Head of caudate nucleus (tissue), 42 donors: ENCODE data around the gene TRIM54.
"Not testable (repeated sequence)": the region's sequence is repeated elsewhere in the genome, so short reads cannot be mapped to it uniquely, and the experiment has no call there.

Source experiments
- DNase-seq, 42 donors: peaks; one replicate each; pipeline versions ENCODE4 v3.0.0 to v3.0.0-alpha.2; 2020 to 2021; ENCODE audit warnings: mixed read lengths in 7 of 42
- intact Hi-C: fragments of 100-400 bp; cut with DNase I; formaldehyde crosslinking; loops from one replicate; pipeline ENCODE4 v1.15.0; 2022

The TRIM54 gene

DNA sequence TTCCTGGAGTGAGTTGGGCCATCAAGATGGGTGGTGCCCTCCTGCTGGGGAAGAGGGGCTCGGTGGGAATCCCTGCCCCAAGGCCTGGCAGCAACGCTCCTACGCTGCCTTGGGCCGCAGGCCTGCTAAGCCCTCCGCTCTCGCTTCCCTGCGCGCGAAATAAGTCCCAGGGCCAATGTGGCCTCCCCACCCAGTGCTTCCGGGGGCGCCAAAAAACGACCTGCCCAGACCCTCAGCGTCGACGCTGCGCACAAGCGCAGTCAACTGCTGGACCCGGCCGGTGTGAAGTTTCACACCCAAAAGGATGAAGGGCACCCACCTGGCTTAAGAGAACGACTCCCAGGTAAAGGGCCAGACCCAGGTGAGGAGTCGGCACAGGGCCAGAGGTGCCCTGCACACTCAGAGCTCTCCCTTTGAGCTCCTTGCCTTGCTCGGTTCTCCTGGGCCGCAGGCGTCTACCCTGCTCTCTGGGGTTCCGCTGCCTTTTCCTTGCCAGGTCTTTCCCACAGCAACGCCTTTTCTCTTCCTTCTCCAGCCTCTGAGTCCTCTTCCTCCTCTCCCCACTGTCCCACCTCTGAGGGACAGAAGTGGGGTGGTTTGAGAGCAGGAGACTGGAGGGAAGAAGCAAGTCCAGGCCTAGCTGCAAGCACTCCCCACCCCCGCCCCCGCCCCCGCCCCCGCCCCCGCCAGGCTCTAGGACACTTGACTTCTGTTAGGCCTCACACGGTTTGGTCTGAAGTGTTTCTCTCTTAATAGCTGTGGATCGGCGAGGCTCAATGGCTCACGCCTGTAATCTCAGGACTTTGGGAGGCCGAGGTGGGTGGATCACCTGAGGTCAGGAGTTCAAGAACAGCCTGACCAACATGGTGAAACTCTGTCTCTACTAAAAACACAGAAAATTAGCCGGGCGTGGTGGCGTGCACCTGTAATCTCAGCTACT, 6.7 kb upstream of the TRIM54 start, which contains the start of gene DNAJC5G:
Gene DNAJC5G (plus strand): TSS at position 223 of the 940 bp plus-strand sequence. CDS start 1,296 bp downstream, outside the sequence.
- intact Hi-C loops: no loop called here
- no peak for DNase-seq

DNA sequence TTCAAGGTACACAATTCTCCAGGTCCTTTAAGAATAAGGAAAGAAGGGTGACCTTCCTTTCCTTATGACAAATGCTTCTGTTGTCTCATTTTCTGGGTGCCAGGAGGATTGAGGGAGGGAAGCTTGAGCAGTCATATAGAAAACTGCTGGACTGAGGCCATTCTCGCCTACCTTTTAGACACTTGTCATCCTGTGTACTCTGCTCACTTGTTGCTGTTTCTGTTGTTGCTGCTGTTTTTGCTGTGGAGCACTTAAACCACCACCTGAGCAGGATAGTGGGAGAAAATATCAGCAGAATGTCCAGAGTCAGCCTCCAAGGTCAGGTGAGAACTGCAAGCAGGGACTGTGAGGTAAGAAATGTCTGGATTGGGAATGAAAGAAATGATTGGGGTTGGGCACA, 4.2 kb upstream of the TRIM54 start:
- intact Hi-C loops: no loop called here
- DNase-seq: no peak

DNA sequence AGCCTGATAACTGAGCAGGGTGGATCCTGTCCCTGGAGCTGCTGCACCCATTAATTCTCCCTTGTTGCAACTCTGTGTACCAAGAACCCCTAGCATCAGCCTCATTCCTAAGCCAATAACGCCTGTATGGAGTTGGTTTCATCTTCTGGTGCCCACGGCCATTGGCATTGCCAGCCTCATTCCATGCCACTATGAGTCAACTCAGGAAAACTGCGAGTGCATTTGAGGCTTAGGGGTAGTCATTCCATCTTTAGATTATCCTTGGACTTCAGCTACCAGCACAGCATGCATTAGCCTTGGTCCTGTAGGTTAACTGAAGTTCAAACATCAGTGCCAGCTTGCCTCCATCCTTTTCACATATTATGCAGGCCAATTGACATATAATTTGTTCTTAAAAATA, 1.4 kb upstream of the TRIM54 start:
- DNase-seq: no peak
- intact Hi-C loops: loop anchor here (10.0 kb wide), 1 partner anchor 186 kb away; no protein-coding TSS in a partner anchor

DNA sequence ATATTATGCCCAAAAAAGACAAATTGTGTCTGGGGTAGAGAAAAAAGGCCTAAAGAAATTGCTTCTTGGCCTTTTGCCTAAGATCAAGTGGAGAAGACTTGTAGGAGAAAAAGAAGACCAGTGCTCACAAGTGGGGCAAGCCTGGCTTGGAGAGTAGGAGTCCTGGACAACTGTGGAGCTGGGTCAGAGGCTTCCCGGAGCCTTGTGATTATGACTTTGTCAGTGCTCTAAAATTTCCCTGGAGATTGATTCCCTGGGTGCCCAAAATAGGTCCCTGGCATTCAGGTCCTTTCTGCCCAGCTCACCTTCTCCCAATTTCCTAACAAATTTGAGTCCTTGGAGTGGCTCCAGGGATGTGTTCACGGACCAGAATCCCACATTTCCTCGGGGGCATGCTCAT, 787 bp upstream of the TRIM54 start:
- intact Hi-C loops: loop anchor here (10.0 kb wide), 1 partner anchor 187 kb away; no protein-coding TSS in a partner anchor
- DNase-seq: no peak

DNA sequence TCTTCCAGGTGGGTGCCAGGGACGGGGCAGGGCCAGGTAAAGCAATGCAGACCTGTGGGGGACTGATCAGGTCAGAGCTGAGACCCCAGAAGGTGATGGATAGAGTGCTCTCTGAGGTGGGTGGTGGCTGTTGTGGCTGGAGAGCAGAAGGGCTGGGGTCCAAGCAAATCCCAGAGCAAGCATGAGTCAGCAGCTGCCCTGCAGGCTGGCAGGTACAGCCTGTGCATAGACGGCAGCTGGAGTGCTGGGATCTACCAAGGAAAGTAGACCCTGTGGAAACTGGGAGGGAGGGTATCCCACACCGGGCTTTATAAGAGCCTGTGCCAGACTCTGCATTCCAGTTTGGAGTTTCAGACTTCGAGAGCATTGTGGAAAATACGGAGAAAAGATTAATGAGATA, 663 bp downstream of the TRIM54 start:
- no peak for DNase-seq
- intact Hi-C loops: loop anchor here (10.0 kb wide), 1 partner anchor 188 kb away; no protein-coding TSS in a partner anchor

DNA sequence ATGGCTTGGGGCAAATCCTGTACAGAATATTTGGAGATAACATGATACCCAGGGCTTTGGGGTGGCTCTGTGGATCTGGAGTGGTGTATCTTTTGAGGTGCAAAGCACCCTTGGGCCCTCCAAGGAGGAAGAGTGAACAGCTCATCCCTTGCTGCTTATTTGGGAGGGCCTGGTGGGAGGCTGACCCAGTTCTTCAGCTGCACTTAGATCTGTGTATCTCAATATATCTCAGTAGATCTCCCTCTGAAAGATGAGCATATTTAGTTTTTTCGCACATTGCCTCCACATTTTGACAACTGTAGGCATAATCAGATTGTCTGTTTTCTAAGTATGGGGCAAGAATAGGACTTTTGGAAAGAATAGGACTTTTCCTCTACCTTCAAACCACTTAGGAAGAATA, 2.8 kb downstream of the TRIM54 start:
- intact Hi-C loops: loop anchor here (10.0 kb wide), 1 partner anchor 190 kb away; no protein-coding TSS in a partner anchor
- peak in 28 of 42 donors; percentile 13 to 79 (median 42) for DNase-seq

DNA sequence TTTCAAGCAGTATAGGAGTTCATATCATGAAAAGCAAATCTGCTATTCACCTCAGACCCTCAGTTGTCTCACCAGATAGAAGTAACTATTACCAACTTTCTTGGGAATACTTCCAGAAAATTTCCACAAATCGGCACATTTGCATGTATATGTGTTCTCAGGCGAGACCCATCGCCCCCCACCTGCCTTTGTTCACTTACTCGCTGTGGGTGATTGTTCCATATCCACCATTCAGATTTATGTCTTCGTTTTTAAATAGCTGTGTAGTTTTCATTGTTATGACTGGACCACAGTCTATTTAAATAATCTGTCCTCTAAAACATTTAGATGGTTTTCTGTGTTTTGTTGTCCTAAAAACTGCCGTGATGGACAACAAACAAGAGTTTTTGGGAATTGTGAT, 3.3 kb downstream of the TRIM54 start:
- no peak for DNase-seq
- intact Hi-C loops: loop anchor here (10.0 kb wide), 1 partner anchor 191 kb away; no protein-coding TSS in a partner anchor

DNA sequence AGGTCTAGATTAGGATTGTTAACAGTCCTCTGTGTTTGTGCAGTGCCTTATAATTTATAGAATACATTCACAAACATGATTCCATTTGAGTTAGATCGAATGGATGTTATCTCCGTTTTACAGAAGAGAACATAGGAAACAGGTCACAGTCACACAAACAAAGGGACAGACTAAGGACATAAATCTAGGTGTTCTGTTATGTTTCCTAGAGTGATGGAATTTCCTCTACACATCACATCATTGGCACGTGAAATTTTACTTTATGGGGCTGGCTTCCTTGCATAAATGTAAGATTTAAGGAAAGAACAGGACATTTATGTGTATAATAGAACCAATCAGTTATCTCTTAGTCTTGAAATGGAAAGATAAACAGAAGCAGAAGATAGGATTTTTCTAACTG, 6.4 kb downstream of the TRIM54 start:
- intact Hi-C loops: loop anchor here (10.0 kb wide), 1 partner anchor 194 kb away; no protein-coding TSS in a partner anchor
- DNase-seq: no peak

DNA sequence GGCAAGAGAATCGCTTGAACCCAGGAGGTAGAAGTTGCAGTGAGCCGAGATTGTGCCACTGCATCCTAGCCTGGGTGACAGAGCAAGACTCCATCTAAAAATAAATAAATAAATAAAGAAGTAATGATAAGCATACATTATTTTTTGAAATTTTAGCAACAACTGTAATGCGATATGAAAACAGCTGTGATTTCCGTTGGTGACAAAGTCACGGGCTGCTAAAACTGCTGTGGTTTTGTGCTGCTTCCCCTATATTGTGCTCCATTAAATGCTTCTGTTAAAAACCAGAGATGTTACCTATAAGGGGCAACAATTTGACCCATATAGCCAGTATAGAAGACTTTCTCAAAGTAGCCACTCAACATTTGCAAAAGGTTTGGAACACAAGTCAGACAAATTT, 8.3 kb downstream of the TRIM54 start:
- intact Hi-C loops: no loop called here
- no peak for DNase-seq

DNA sequence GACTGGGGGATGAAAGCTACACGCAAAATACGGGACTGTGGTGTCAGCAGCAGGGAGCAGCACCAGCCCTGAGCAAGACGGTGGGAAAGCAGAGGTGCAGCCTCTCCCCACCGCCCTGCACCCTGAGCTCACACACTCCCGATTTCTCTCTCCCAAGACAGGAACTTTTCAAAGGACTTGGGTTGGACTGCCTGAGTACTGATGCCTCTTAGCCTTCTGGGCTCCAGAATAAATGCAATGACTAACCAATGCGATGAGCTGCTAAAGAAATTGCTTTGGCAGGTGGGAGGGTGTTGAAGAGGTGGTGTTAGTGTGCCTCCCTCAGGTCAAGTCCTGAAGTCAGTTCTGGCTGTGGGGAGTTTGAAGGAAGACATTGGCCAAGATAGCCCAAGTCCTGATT, 9.6 kb downstream of the TRIM54 start:
- DNase-seq: no peak
- intact Hi-C loops: no loop called here

DNA sequence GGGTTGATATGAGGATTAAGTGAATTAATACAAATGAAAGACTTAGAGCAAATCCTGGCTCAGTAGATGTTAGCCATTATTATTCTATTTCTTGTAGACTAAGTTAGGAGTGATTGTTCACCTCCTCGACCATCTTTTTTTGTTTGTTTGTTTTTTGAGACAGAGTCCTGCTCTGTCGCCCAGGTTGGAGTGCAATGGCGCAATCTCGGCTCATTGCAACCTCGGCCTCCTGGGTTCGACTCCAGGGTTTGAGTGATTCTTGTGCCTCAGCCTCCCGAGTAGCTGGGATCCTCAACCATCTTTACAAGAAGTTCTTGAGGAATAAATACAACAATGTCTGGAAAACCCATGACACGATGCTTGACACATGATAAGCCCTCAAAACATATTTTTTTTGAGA, 12.7 kb downstream of the TRIM54 start:
- no peak for DNase-seq
- intact Hi-C loops: no loop called here

DNA sequence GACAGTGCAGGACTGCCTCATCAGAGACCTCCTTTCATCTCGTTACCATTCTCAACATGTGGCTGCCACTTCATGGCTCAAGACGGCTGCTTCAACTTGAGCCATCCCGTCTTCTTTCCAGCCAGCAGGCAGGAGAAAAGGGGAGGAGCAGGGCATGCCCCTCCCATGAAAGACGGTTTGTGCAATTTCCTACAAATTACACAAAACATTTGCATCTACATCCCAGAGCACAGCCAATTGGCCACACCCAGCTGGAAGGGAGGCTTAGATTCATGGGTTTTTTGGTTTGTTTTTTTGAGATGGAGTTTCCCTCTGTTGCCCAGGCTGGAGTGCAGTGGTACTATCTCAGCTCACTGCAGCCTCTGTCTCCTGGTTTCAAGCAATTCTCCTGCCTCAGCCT, 14.3 kb downstream of the TRIM54 start:
- no peak for DNase-seq
- intact Hi-C loops: no loop called here

DNA sequence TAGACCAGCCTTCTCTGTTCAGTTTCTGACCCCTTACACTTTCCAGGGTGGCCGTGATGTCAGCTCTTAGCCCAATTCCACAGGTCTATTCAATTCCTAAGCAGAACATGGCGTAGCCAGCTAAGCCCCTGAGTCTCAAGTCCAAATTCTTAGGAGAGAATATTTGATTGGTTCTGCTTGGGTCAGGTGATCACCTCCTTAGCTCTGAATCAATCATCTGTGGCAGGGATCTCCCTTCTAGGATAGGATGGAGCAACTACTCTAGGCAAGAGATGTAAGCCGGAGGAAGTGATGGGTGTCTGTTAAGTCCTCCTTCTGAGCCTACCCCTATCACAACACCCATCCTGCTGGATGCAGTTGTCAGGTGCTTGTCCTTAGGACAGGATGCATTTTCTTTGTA, 15.0 kb downstream of the TRIM54 start:
- intact Hi-C loops: no loop called here
- no peak for DNase-seq

DNA sequence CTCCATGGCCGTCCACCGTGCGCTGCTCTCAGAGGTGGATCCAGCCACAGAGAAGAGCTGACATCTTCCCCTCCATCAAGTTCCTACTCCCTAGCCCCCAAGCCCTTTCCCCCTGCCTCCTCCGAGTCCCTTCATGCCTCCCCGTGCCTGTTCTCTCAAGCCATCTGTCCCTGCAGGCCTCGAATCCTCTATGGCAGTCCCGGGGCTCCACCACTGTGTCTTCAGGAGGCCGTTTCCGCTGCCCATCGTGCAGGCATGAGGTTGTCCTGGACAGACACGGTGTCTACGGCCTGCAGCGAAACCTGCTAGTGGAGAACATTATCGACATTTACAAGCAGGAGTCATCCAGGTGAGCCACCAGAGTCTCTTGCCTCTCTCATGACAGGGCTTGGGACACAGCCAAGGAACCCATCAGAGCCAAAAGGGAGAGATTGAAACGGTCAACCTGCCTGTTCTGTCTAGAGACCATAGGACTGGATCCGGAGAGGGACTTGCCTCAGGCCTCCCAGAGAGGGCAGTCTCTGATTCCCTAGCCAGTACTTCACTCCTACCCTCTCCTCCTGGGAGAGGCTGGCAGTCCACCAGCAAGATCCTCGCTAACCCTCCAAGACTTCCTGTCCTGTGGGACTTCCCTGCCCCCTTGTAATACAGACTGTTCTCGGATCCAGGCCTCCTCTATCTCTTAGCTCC, 16.3 kb downstream of the TRIM54 start:
- no peak for DNase-seq
- intact Hi-C loops: no loop called here

DNA sequence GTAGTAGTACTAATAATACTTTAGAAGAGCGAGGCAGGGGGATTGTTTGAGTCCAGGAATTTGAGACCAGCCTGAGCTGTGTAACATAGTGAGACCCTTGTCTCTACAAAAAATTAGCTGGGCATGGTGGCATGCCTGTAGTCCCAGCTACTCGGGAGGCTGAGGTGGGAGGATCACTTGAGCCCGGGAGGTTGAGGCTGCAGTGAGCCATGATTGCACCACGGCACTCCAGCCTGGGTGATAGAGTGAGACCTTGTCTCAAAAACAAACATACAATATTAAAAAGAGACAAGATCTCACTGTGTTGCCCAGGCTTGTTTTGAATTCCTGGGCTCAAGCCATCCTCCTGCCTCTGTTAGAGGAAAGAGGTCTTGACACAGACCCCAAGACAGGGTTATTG, 18.4 kb downstream of the TRIM54 start:
- intact Hi-C loops: not testable (repeated sequence)

DNA sequence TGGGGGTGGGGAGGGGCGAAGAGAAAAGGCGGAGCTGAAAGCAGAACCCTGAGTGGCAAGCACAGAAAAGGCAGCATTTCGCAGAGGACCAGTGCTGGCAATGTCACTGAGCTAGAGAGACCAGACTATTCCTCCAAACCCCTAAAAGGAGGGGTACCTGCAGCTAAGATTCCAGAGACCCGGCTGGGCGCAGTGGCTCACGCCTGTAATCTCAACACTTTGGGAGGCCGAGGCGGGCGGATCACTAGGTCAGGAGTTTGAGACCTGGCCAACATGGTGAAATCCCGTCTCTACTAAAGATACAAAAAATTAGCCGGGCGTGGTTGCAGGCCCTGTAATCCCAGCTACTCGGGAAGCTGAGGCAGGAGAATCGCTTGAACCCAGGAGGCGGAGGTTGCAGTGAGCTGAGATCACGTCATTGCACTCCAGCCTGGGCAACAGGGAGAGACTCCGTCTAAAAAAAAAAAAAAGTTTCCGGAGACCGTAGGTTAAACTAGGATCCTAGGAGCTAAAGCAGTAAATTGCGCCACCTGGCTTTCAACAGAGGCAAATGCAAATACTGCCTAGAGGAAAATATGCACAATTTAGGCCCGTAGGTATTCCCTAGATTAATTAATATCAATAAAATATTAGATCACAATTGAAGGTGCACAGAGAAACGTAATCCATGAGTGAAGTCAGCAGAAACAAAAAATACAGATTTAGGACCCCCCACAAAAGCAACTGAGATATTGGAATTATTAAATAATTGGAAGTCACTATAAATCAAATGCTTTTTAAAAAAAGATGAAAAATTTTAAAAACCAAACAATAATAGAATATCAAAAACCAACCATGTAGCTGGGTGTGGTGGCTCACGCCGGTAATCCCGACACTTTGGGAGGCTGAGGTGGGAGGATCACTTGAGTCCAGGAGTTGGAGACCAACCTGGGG, 21.1 kb downstream of the TRIM54 start:
- intact Hi-C loops: no loop called here
- peak in 31 of 42 donors; percentile 21 to 80 (median 48) for DNase-seq

More for the DNA sequence above, 18.4 kb downstream of the TRIM54 start:
- not testable (repeated sequence) for DNase-seq

DNA sequence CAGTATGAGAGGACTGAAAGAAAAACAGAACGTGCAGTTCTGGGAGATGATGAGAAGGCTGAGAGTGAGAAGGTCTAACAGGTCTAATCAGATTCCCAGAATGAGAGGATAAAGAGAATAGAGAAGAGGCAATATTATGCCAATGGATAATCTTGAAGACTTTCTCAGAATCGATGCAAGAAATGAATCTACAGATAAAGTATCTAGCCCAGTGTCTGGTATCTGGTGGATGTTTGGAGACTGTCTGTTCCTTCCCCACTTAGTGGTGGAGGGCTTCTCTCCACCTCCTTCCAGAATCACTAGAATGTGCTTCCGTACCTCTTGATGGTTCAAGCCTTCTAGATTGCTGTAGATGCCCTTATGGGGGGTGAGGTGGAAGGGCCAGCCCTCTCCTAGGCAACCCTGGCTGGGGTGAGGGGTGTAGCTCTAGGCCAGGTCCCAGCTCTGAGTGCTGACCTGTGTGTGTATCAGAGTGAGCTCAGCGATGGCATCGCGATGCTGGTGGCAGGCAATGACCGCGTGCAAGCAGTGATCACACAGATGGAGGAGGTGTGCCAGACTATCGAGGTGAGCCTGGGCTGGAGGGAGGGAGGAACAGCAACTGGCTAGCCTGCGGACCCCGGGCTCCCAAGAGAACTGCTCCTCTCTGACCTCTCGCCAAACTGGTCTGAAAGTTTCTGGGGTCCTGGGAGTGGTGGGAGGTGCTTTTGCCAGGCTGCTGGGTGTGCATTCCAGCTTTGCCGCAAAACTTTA, 22.4 kb downstream of the TRIM54 start:
- intact Hi-C loops: no loop called here
- DNase-seq: no peak

DNA sequence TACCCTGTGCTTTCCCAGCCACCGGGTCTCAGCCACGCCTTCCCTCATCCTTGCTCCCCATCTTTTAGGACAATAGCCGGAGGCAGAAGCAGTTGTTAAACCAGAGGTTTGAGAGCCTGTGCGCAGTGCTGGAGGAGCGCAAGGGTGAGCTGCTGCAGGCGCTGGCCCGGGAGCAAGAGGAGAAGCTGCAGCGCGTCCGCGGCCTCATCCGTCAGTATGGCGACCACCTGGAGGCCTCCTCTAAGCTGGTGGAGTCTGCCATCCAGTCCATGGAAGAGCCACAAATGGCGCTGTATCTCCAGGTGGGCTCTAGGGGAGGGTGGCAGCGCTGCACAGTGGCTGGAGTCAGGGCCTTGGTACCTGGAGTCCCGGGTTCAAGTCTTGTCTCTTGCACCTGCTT, 23.3 kb downstream of the TRIM54 start:
- intact Hi-C loops: no loop called here
- DNase-seq: no peak
